ENCODE data around the gene PDPN.

PDPN gene

GRCh38 chr1:13576926-13577325 lies 6.7 kb upstream of the PDPN start:
- no peak overlapping the region for H3K4me3 ChIP-seq (ENCODE audit: low read depth, low read length)
- TF ChIP-seq CTCF (IDR thresholded peaks at IDR 0.05; ENCODE audit: low read depth, low read length): no peak

GRCh38 chr1:13577846-13578245 lies 5.8 kb upstream of the PDPN start:
- TF ChIP-seq CTCF (IDR thresholded peaks at IDR 0.05; ENCODE audit: low read depth, low read length): no peak

GRCh38 chr1:13581446-13581845 lies 2.2 kb upstream of the PDPN start:
- TF ChIP-seq CTCF (IDR thresholded peaks at IDR 0.05; ENCODE audit: low read depth, low read length): no peak
- no peak overlapping the region for H3K4me3 ChIP-seq (ENCODE audit: low read depth, low read length)

More at GRCh38 chr1:13577846-13578245, 5.8 kb upstream of the PDPN start:
- no peak overlapping the region for H3K4me3 ChIP-seq (ENCODE audit: low read depth, low read length)

GRCh38 chr1:13582713-13583443 lies 754 bp upstream of the PDPN start:
- TF ChIP-seq CTCF (IDR thresholded peaks at IDR 0.05; ENCODE audit: low read depth, low read length): no peak
- no peak overlapping the region for H3K4me3 ChIP-seq (ENCODE audit: low read depth, low read length)

GRCh38 chr1:13583966-13584791 lies 547 bp downstream of the PDPN start:
- no peak overlapping the region for H3K4me3 ChIP-seq (ENCODE audit: low read depth, low read length)
- TF ChIP-seq CTCF (IDR thresholded peaks at IDR 0.05; ENCODE audit: low read depth, low read length): no peak

GRCh38 chr1:13584876-13585611 lies 1.4 kb downstream of the PDPN start:
- no peak overlapping the region for H3K4me3 ChIP-seq (ENCODE audit: low read depth, low read length)
- no peak for TF ChIP-seq CTCF (IDR thresholded peaks at IDR 0.05; ENCODE audit: low read depth, low read length)

Data from WI38 (cell line).